Esophagus squamous epithelium (tissue), 4 donors: Measurements from ENCODE around the gene ATL1.

ENCODE experiments used
- POLR2A ChIP-seq, 4 donors: fragments of 450-650 bp; IDR thresholded peaks; one replicate each; pipeline ENCODE4 v1.6.1; 2017; ENCODE audit warnings: antibody characterized with exemption in 4 of 4, mild to moderate bottlenecking in 4 of 4, moderate library complexity in 3 of 4
- TF ChIP-seq, protein P1 (sequence below), 6 experiments: fragments of 450-650 bp in 4 of 6; fragments of 200-600 bp in 2 of 6; sonication (generic) in 2 of 6; IDR thresholded peaks; one replicate each; pipeline ENCODE4 v1.5.1; 2016 to 2019; ENCODE audit warnings: antibody characterized with exemption in 6 of 6, mild to moderate bottlenecking in 4 of 6, moderate library complexity in 4 of 6

- TF ChIP-seq, protein P1, sequence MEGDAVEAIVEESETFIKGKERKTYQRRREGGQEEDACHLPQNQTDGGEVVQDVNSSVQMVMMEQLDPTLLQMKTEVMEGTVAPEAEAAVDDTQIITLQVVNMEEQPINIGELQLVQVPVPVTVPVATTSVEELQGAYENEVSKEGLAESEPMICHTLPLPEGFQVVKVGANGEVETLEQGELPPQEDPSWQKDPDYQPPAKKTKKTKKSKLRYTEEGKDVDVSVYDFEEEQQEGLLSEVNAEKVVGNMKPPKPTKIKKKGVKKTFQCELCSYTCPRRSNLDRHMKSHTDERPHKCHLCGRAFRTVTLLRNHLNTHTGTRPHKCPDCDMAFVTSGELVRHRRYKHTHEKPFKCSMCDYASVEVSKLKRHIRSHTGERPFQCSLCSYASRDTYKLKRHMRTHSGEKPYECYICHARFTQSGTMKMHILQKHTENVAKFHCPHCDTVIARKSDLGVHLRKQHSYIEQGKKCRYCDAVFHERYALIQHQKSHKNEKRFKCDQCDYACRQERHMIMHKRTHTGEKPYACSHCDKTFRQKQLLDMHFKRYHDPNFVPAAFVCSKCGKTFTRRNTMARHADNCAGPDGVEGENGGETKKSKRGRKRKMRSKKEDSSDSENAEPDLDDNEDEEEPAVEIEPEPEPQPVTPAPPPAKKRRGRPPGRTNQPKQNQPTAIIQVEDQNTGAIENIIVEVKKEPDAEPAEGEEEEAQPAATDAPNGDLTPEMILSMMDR (IDR thresholded peaks at IDR 0.05): no peak
- TF ChIP-seq POLR2A (IDR thresholded peaks at IDR 0.05): no peak
Observed at GRCh38 chr14:50647753-50648152, 87.8 kb downstream of the ATL1 start.
